NCI-H2029 treated with DMSO at 0.1 percent for 48 hours (cell line): ENCODE data around the gene RPL39.
"Not testable (repeated sequence)": the region's sequence is repeated elsewhere in the genome, so short reads cannot be mapped to it uniquely, and the experiment has no call there.

Source experiments
- DNase-seq: peaks from one replicate; lab custom pipeline; 2025; lab: John Stamatoyannopoulos, UW

Gene RPL39

GRCh38 chrX:119791437-119792231 lies at the start of gene RPL39:
Gene RPL39, minus strand, starts transcription at chrX:119791630. Its CDS starts 54 bp downstream, at chrX:119791576.
- peak; percentile 63 for DNase-seq

DNA sequence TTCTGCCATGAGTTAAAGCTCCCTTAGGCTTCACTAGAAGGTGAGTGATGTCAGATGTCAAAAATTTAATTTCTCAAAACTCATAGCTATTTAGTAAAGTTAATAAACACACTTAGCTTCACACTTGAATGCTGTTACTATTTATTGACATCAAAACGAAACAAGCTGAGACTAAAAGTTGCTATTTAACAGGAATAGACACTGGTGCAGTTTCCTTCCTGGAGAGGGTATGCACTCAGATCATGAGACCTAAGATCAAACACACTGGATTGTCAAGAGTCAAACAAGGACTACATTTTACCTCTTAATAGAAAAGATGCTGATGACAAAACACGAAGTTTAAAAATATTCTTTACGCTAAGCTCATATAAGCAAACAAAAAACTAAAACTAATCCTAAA lies 42.5 kb upstream of the RPL39 start:
- no peak for DNase-seq

DNA sequence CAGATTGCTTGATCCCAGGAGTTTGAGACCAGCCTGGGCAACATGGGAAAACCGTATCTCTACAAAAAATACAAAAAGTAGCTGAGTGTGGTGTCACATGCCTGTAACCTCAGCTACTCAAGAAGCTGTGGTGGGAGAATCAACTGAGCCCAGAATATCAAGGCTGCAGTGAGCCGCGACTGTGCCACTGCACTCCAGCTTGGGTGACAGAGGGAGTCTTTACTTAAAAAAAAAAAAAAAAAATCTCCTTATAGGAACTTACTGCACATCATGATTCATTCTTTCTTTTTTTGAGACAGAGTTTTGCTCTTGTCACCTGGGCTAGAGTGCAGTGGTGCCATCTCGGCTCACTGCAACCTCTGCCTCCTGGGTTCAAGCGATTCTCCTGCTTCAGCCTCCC lies 37.0 kb upstream of the RPL39 start:
- no peak for DNase-seq

- no peak for DNase-seq
Observed at GRCh38 chrX:119826399-119826959, 35.0 kb upstream of the RPL39 start.

- not testable (repeated sequence) for DNase-seq
Observed at GRCh38 chrX:119824221-119824620, 32.8 kb upstream of the RPL39 start.

GRCh38 chrX:119821703-119822102 lies 30.3 kb upstream of the RPL39 start:
- not testable (repeated sequence) for DNase-seq

GRCh38 chrX:119817130-119817690 lies 25.8 kb upstream of the RPL39 start:
- no peak for DNase-seq

- DNase-seq = no peak
Observed at GRCh38 chrX:119816300-119816699, 24.9 kb upstream of the RPL39 start.

DNA sequence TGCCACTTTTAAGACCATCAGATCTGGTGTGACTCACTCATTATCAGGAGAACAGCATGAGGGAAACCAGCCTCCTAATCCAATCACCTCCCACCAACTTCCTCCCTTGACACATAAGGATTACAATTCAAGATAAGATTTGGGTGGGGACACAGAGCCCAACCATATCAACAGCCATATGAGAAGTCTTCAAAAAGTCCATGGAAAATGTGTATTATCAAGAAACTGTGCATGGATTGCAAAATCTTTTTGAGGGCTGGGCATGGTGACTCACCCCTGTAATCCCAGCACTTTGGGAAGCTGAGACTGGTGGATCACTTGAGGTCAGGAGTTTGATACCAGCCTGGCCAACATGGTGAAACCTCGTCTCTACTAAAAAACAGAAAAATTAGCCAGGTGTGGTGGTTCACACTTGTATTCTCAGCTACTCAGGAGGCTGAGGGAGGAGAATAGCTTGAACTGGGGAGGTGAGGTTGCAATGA lies 17.8 kb upstream of the RPL39 start:
- DNase-seq = no peak

- not testable (repeated sequence) for DNase-seq
Observed at GRCh38 chrX:119808461-119808860, 17.0 kb upstream of the RPL39 start.

GRCh38 chrX:119802546-119802945 lies 11.1 kb upstream of the RPL39 start:
- DNase-seq = no peak

- no peak for DNase-seq
Observed at GRCh38 chrX:119801253-119802221, 10.1 kb upstream of the RPL39 start.

- no peak for DNase-seq
Observed at GRCh38 chrX:119790977-119791436, 423 bp downstream of the RPL39 start.

GRCh38 chrX:119784747-119785446 lies 6.5 kb downstream of the RPL39 start:
- DNase-seq = no peak

DNA sequence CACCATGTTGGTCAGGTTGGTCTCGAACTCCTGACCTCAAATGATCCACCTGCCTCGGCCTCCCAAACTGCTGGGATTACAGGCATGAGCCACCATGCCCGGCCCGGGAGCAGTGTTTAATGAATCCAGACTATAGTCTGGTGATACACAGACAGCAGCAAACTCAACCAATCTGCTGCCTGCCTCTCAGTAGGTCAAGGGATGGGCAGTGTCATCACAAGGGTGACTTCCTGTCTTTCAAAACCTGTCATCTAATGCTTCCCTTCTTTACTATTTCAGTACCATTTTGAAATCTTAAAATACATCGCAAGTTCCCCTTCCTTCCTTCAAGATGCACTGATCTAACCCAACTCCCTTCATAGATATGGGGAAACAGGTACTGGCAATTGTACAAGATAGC lies 8.4 kb downstream of the RPL39 start:
- DNase-seq = no peak

DNA sequence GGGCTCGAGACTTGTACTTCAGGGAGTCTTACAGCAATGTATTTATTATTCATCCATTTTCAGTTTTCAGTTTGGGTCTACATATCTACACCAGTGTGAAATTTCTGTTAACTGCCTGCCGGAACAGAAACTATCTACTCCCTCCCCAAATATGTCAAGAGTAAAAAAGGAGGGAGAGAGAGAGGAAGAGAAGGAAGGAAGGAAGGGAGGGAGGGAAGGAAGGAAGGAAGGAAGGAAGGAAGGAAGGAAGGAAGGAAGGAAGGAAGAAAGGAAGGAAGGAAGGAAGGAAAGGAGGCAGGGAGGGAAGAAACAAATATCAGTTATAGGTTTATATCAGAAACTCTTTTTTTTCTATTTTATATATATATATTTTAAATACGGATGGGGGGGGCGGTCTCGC lies 12.6 kb downstream of the RPL39 start:
- DNase-seq = no peak

GRCh38 chrX:119775517-119776238 lies 15.8 kb downstream of the RPL39 start:
- no peak for DNase-seq

DNA sequence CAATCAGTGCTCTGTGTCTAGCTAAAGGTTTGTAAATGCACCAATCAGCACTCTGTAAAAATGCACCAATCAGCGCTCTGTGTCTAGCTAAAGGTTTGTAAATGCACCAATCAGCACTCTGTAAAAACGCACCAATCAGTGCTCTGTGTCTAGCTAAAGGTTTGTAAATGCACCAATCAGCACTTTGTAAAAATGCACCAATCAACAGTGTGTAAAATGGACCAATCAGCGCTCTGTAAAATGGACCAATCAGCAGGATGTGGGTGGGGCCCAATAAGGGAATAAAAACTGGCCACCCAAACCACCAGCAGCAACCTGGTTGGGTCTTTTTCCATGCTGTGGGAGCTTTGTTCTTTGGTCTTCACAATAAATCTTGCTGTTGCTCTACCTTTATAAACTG lies 22.0 kb downstream of the RPL39 start:
- DNase-seq = not testable (repeated sequence)

GRCh38 chrX:119768436-119768835 lies 23.0 kb downstream of the RPL39 start:
- not testable (repeated sequence) for DNase-seq

DNA sequence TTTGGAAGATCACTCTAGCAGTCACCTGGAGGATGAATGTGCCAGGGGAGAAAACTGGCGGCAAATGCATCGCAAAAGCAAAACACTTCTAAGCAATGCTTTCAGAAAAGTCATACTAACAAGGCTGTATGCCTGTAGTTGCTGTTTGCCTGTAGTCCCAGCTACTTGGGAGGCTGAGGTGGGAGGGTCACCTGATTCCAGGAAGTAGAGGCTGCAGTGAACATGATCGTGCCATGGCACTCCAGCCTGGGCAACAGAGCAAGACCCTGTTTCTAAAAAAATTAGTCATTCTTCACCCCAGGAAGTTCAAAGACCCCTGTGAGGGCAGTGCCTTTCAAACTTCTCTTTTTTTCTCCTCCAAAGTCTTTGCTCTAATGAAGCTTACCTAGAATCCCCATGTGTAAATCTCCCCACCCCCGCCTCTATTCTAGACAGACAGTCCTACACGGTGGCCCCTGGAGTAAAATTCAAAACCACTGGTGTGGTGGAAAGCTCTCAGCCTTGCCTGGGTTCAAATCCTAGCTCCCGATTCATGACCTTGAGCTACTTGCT lies 27.5 kb downstream of the RPL39 start:
- no peak for DNase-seq
